22Rv1 (cell line): ENCODE results near the gene ALPL.

Experiments used
- CTCF ChIP-seq: fragments of 450-650 bp; IDR thresholded peaks from 2 replicates; pipeline ENCODE4 v1.5.1; 2017; ENCODE audit warnings: mild to moderate bottlenecking
- ZFX ChIP-seq: fragments of 450-650 bp; IDR thresholded peaks from 2 replicates; pipeline ENCODE4 v1.6.1; 2017; ENCODE audit warnings: antibody characterized with exemption, borderline replicate concordance

- no peak for TF ChIP-seq CTCF
- TF ChIP-seq ZFX, result no peak
Observed at GRCh38 chr1:21472861-21473260, 36.4 kb upstream of the ALPL start.
